Heart left ventricle (tissue), 16 donors: ENCODE measurements around the gene TOP1. TPM values are rescaled to one million over a fixed set of nuclear protein-coding genes. Genes with fewer than 3 reads are reported as not detected.

Experiments used
- ATAC-seq, 4 donors: fragments of 200-7000 bp; cut with Tn5 transposase; one replicate each; pipeline ENCODE4 v1.9.1; 2020 to 2022; ENCODE audit warnings: moderate library complexity in 4 of 4, mild to moderate bottlenecking in 3 of 4, moderate number of reproducible peaks in 1 of 4
- DNase-seq, 5 donors: peaks; one replicate each; pipeline ENCODE4 v3.0.0-alpha.2; 2020
- H3K27ac ChIP-seq, 12 donors: fragments of 200-600 bp; sonication (generic) in 4 of 12; one replicate each; pipeline versions ENCODE4 v1.5.0 to v1.8.0; 2016 to 2022; ENCODE audit warnings: mild to moderate bottlenecking in 2 of 12
- H3K27me3 ChIP-seq, 9 donors: fragments of 200-600 bp; sonication (generic) in 2 of 9; one replicate each; pipeline versions ENCODE4 v1.5.1 to v1.8.0; 2016 to 2022; ENCODE audit warnings: mild to moderate bottlenecking in 3 of 9
- H3K36me3 ChIP-seq, 9 donors: fragments of 200-600 bp; sonication (generic) in 2 of 9; one replicate each; pipeline versions ENCODE4 v1.5.0 to v1.8.0; 2018 to 2022; ENCODE audit warnings: mild to moderate bottlenecking in 2 of 9
- H3K4me1 ChIP-seq, 12 donors: fragments of 200-600 bp; sonication (generic) in 4 of 12; one replicate each; pipeline versions ENCODE4 v1.5.0 to v1.8.0; 2016 to 2022; ENCODE audit warnings: mild to moderate bottlenecking in 3 of 12
- H3K4me3 ChIP-seq, 12 donors: fragments of 200-600 bp; sonication (generic) in 4 of 12; one replicate each; pipeline versions ENCODE4 v1.5.0 to v1.8.0; 2017 to 2022; ENCODE audit warnings: mild to moderate bottlenecking in 9 of 12, moderate library complexity in 4 of 12
- H3K9me3 ChIP-seq, 12 donors: fragments of 200-600 bp; sonication (generic) in 4 of 12; one replicate each; pipeline versions ENCODE4 v1.5.0 to v1.8.0; 2016 to 2022; ENCODE audit warnings: mild to moderate bottlenecking in 1 of 12
- POLR2A ChIP-seq, 2 donors: fragments of 450-650 bp; IDR thresholded peaks; one replicate each; pipeline ENCODE4 v1.6.1; 2017; ENCODE audit warnings: antibody characterized with exemption in 2 of 2, mild to moderate bottlenecking in 2 of 2, moderate library complexity in 2 of 2
- WGBS, 4 donors: extraction: QIAGEN DNeasy Blood & Tissue Kit in 2 of 4; methylation state at CpG; one replicate each; pipeline versions ENCODE4 v1.1.5 to v1.1.7; 2013 to 2018; 5-methylcytosine and 5-hydroxymethylcytosine counted together
- intact Hi-C, 10 donors: fragments of 100-400 bp; cut with DNase I; formaldehyde crosslinking; loops; one replicate each; pipeline versions ENCODE4 v1.11.1 to v1.14.2; 2022
- polyA plus RNA-seq, 2 donors: library from polyadenylated mRNA; stranded (reverse); fragments of 200-250 nt; gene quantifications; one replicate each; pipeline ENCODE4 v1.2.3, GENCODE V29; 2013
- total RNA-seq, 9 donors: library from RNA; depleted of rRNA in 2 of 9; stranded (reverse); fragments of >200 nt in 2 of 9; fragmentation: NEBNext Ultra II Directional in 3 of 9; extraction: Animal tissue kit (Norgen Biotek cat#: 25700) in 3 of 9; gene quantifications; one replicate each; pipeline versions ENCODE4 v1.1.0 to v1.2.4, GENCODE V29; 2016 to 2023
- TF ChIP-seq, protein P1 (sequence below), 12 donors: fragments of 200-600 bp; sonication (generic) in 4 of 12; IDR thresholded peaks; one replicate each; pipeline versions ENCODE4 v1.5.0 to v1.8.0; 2018 to 2022; ENCODE audit warnings: antibody characterized with exemption in 12 of 12, mild to moderate bottlenecking in 5 of 12
- donor health status: ischemic (EF 13 %, LVEDD 7.1; RV severe dilation, severe dysfunction).
- donor health status: healthy with polysubstance abuse.
- donor health status: DM: no; HTN: yes; CAD: no.
- donor health status: DM: no; HTN: no; CAD: no.
- donor health status: ischemic (EF 25% LVEDD 6.9; RV normal size, moderate dysfunction).
- donor health status: ischemic (EF 25% LVEDD 5.7; RV mildly dilated, moderate dysfunction).
- donor health status: healthy.
- donor health status: DM: yes; HTN: yes; CAD: no.
- donor health status: ischemic (EF 35%, LVEDD 5.7; RV mildly dilated, moderate dysfunction).
- donor health status: nonischemic (EF 11% LVEDD 7.7; RV severe dilation, severe dysfunction).
- donor health status: DM: yes; HTN: yes; CAD: no.
- donor health status: PGD.
- donor health status: ischemic (EF 29% LVEDD 5.4; RV normal size, mild dysfunction).
- donor health status: nonischemic (EF 23%, LVEDD 6.1; RV moderate dilation, normal function).

TOP1 gene
- total and polyA plus RNA-seq, 11 donors: 11.6 to 32.3 (median 21.4) TPM

DNA sequence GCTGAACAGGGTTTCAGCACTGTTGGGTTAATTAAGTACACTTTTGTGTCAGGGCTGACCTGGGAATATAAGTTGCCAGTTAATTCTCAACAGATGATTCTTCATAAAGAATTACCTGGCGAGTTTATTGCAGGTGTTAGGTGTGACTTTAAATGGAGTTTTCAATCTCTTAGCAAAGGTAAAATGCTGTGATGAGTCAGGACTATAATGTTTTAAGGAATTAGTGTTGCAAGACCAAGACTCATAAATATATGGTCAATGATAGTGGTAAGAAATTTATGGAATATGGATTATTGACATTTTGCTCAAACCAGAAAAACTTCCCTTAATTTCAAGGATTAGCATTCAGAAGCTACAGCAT, 58.7 kb downstream of the TOP1 start:
- intact Hi-C loops: no loop called here
- Histone ChIP-seq H3K27ac (no peak overlapping the region), H3K4me3 (no peak overlapping the region), H3K4me1 (peaks cover 0 to 9% (median 0%) of the 10 kb centered on the region in 12 donors), H3K27me3 (no peaks in the 10 kb centered on the region), H3K9me3 (no peaks in the 10 kb centered on the region), H3K36me3 (peaks cover 0 to 92% (median 79%) of the 10 kb centered on the region in 9 donors)
- DNase-seq (no peak), ATAC-seq (no peak)
- 93 to 100% (median 94%) methylated on average over 1 of the region's 1 CpG for WGBS, 4 donors
- TF ChIP-seq, protein P1, sequence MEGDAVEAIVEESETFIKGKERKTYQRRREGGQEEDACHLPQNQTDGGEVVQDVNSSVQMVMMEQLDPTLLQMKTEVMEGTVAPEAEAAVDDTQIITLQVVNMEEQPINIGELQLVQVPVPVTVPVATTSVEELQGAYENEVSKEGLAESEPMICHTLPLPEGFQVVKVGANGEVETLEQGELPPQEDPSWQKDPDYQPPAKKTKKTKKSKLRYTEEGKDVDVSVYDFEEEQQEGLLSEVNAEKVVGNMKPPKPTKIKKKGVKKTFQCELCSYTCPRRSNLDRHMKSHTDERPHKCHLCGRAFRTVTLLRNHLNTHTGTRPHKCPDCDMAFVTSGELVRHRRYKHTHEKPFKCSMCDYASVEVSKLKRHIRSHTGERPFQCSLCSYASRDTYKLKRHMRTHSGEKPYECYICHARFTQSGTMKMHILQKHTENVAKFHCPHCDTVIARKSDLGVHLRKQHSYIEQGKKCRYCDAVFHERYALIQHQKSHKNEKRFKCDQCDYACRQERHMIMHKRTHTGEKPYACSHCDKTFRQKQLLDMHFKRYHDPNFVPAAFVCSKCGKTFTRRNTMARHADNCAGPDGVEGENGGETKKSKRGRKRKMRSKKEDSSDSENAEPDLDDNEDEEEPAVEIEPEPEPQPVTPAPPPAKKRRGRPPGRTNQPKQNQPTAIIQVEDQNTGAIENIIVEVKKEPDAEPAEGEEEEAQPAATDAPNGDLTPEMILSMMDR (IDR thresholded peaks at IDR 0.05): no peak
- TF ChIP-seq POLR2A (IDR thresholded peaks at IDR 0.05): no peak

DNA sequence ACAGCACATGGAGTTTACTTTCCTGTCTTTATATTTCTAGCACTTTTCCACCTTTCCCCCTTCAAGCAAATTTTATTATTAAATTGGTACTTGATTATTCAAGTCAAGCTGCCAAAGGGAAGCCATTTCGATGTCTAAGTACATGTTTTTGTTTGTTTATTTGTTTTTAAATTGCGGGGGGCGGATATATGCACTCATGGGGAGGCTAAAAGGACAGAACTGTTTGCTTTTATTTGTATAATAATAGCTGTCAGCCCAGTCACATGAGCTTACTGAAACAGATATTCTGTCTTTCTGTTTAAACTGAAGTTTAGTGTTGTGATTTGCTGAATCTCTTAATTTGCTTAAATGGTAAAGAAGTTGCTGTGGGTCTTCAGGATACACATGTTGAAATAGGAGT, 59.2 kb downstream of the TOP1 start:
- Histone ChIP-seq H3K4me3 (no peak overlapping the region), H3K27me3 (no peaks in the 10 kb centered on the region), H3K9me3 (no peaks in the 10 kb centered on the region), H3K4me1 (peaks cover 0 to 9% (median 0%) of the 10 kb centered on the region in 12 donors), H3K36me3 (peaks cover 0 to 92% (median 81%) of the 10 kb centered on the region in 9 donors), H3K27ac (no peak overlapping the region)
- DNase-seq: no peak
- intact Hi-C loops: no loop called here
- no peak for TF ChIP-seq POLR2A (IDR thresholded peaks at IDR 0.05)
- TF ChIP-seq, protein P1 (IDR thresholded peaks at IDR 0.05): no peak
- ATAC-seq: no peak
- WGBS, 4 donors: 89 to 97% (median 94%) methylated on average over 3 of the region's 3 CpGs

DNA sequence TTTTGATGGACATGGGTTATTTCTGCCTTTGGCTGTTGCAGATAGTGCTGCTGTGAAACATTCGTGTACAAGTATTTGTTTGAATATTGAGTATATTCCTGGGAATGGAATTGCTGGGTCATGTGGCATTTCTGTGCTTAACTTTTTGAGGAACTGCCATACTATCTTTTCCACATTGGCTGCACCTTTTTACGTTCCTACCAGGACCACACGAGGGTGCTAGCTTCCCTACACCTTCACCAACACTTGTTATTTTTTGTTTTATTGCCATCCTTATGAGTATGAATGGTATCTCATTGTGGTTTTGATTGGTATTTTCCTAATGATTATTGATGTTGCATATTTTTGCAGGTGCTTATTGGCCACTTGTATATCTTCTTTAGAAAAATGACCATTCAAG, 60.9 kb downstream of the TOP1 start:
- no peak for ATAC-seq
- Histone ChIP-seq H3K4me1 (peaks cover 0 to 15% (median 0%) of the 10 kb centered on the region in 12 donors), H3K9me3 (no peaks in the 10 kb centered on the region), H3K27me3 (no peaks in the 10 kb centered on the region), H3K4me3 (no peak overlapping the region), H3K27ac (no peak overlapping the region), H3K36me3 (peaks cover 0 to 92% (median 81%) of the 10 kb centered on the region in 9 donors)
- intact Hi-C loops: no loop called here
- DNase-seq: no peak
- no peak for TF ChIP-seq POLR2A (IDR thresholded peaks at IDR 0.05)
- TF ChIP-seq, protein P1 (IDR thresholded peaks at IDR 0.05): no peak
- 84 to 94% (median 92%) methylated on average over 3 of the region's 3 CpGs for WGBS, 4 donors

DNA sequence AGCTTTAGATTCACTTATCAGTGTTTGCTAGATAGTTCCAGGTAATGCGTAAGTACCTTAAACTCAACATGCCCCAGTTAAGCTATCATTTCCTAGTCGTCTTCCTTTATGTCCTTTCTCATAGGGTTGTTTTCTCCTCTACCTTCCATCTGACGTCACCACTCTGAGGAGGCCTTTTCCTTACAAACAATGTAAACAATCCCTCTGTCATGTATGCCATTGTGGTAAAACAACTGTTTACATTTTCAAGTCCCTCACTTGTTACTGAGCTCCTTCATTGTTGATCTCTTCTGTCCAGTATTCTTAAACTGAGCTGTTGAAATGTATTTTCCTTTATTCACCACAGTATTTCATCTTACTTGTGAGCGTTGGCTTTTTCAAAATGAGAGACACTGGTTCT, 63.3 kb downstream of the TOP1 start:
- intact Hi-C loops: loop anchor here in 3 of 10 donors (5.0 kb wide), 2 partner anchors 100 to 125 kb away; no protein-coding TSS in a partner anchor
- TF ChIP-seq, protein P1 (IDR thresholded peaks at IDR 0.05): no peak
- TF ChIP-seq POLR2A (IDR thresholded peaks at IDR 0.05): no peak
- H3K36me3 ChIP-seq: peaks cover 0 to 90% (median 78%) of the 10 kb centered on the region in 9 donors
- H3K4me3 ChIP-seq: no peak overlapping the region
- H3K27ac ChIP-seq: no peak overlapping the region
- ATAC-seq (no peak), DNase-seq (no peak)
- H3K9me3 ChIP-seq: no peaks in the 10 kb centered on the region
- peaks cover 0 to 12% (median 0%) of the 10 kb centered on the region in 12 donors for H3K4me1 ChIP-seq
- H3K27me3 ChIP-seq: no peaks in the 10 kb centered on the region
- WGBS, 4 donors: 89 to 94% (median 91%) methylated on average over 4 of the region's 4 CpGs
